OCI-M2 (cell line): ENCODE measurements around the gene UPF3B.
"Not testable (repeated sequence)": the region's sequence is repeated elsewhere in the genome, so short reads cannot be mapped to it uniquely, and the experiment has no call there.

Experiments
- DNase-seq: peaks from one replicate; lab custom pipeline; 2025; ENCODE audit not compliant: unreplicated experiment; lab: John Stamatoyannopoulos, UW

The UPF3B gene, protein sequence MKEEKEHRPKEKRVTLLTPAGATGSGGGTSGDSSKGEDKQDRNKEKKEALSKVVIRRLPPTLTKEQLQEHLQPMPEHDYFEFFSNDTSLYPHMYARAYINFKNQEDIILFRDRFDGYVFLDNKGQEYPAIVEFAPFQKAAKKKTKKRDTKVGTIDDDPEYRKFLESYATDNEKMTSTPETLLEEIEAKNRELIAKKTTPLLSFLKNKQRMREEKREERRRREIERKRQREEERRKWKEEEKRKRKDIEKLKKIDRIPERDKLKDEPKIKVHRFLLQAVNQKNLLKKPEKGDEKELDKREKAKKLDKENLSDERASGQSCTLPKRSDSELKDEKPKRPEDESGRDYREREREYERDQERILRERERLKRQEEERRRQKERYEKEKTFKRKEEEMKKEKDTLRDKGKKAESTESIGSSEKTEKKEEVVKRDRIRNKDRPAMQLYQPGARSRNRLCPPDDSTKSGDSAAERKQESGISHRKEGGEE

DNA sequence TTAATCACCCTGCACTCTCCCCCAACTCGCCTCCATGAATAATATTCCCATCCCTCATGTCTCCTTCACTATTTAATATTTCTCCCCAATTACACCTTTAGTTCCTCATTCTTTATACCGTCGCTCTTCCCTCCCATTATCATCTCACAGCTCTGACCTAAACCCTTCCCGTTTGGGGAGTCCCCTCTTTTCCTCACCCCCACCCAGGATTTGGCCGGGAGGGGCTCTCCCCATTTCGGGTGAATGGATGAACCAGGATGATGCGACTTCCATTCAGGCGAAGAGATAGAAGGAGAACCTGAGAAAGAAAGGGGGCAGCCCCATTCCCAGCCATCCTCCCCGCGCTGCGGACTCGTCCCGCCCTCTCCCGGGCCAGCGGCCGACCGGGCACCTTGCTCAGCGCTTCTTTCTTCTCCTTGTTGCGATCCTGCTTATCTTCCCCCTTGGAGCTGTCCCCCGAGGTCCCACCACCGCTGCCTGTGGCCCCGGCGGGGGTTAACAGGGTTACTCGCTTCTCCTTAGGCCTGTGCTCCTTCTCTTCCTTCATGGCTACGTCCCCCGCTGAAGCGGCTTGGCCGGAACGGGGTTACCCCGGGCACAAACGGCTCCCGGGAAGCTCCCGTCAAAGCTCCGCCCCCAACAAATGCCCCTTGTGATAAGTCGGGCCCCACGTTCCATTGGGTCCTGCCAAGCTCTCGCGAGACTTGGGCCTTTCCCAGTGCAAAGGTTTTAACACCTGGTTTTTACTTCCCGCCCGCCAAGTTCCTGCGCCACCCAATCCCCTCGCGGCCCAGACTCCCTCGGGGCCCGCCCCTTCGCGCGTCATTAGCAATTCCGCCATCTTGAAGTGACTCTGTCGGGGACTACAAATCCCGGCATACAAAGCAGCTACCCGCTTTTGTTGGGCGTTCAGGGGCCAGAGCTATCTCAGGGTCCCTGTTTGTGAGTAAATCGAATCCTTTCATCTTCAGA is at the start of gene UPF3B:
TSS of gene UPF3B (minus strand) at position 582 of the 972 bp plus-strand sequence. CDS start at position 547, 35 bp downstream.
- DNase-seq = no peak

DNA sequence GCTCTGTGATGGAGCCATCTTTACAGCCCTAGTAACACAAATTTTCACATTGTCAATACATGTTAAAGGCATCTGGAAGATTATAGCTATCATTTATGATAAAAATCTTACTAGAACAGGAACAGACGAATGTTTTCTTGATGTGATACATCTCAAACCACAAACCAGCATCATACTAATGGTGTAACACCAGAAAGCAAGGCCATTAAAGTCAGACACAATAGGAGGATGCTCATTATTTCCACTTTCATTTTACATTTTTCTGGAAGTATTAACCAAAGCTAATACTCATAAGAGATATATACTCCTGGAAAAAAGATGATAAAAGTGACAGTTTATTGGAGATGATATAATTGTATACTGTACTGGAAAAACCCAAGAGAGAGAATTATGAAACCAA is 48.2 kb upstream of the UPF3B start:
- DNase-seq = no peak

DNA sequence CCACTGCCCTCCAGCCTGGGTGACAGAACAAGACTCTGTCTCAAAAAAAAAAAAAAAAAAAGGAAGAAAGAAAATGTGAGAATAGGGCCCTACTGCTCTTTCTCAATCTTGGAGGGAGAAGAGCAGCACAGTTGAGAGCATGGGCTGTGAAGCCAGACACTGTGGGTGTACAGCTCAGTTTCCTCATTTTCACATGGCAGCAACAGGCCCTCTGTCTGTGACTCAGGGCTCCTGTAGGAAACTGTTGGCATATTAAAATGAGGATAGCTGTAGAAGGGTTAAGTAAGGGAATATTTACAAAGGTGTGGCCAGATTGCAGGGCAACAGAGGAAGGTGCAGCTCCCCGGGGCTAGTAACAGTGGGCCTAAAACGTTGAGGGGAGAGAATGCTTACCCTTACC is 46.4 kb upstream of the UPF3B start:
- no peak for DNase-seq

DNA sequence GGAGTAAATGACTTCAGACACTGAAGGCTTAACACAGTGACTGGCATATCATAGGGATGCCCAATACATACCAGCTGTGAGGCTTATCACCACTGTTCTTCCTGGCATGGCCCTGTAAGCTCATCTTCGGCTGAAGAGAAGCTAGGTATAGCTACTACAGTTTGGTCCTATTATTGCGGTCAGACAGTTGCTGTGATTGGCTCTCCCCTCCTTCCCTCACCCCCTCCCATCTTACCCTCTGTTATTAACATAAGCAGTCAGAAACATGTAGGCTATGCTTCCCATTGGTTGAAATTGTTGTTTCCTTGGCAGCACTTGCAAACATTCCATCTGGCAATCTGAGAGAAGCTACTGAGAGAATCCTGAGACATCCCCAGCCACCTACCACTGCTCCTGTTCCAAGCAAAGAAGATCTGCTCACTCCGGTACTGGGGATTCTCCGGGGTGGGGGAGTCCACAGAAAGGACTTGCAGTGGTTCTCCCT is 43.1 kb upstream of the UPF3B start, which contains the start of gene AKAP14:
TSS of gene AKAP14 (plus strand) at position 51 of the 484 bp plus-strand sequence. CDS start 7,331 bp downstream, outside the sequence.
- no peak for DNase-seq

DNA sequence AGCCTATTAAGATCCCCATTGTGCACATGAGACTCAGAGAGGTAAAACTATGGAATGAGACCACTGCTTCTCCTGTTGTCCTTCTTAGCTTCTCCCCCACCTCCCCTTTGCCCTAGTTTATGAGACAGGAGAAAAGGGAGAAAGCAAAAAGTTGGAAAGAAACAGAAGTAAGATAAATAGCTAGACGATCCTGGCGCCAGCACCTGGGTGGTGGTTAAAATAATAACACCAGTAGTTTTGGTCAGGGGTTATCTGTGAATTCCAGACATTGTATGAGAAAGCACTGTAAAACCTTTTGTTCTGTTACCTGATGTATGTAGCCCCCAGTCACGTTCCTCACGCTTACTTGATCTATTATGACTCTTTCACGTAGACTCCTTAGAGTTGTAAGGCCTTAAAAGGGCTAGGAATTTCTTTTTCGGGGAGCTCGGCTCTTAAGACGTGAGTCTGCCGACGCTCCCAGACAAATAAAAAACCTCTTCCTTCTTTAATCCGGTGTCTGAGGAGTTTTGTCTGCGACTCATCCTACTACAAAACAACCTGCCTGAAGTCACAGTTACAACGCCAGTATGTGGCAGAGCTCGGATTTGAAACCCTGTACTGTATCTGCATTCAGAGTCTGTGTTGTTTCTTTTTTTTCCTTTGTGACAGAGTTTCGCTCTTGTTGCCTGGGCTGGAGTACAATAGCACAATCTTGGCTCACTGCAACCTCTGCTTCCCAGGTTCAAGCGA is 39.4 kb upstream of the UPF3B start:
- not testable (repeated sequence) for DNase-seq

DNA sequence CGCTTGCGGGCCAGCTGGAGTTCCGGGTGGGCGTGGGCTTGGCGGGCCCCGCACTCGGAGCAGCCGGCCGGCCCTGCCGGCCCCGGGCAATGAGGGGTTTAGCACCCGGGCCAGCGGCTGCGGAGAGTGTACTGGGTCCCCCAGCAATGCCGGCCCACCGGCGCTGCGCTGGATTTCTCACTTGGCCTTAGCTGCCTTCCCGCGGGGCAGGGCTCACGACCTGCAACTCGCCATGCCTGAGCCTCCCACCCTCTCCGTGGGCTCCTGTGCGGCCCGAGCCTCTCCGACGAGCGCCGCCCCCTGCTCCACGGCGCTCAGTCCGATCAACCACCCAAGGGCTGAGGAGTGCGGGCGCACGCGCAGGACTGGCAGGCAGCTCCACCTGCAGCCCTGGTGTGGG is 37.9 kb upstream of the UPF3B start:
- not testable (repeated sequence) for DNase-seq

DNA sequence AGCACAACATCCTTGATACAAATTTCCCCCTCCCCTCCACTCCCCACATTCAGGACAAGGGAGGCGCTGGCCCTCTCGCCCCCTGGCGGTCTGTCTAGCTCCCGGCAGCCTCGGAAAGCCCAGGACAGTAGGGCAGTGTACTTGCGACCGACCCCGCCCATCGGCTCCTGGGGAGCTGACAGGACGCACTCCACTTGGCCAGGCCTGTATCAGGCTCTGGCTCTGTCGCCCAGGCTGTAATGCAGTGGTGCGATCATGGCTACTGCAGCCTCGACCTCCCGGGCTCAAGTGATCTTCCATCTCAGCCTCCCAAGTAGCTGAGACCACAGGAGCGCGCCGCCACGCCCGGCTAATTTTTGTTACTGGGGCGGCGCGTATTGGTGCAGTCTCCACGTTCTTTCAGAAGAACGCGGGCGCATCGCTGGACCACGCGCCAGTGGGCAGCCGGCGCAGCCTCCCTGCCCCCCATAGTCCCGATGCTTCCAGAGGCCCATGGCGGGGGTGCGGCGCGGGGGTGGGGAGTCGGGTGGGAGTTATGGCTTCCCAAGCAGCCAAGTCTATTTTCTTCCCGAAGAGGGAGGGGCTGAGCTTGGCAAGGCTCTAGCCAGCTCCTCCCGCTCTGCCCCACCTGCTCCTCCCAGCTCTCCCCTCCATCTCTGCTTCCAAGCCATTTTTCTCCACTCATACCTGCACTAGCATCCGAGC is 35.1 kb upstream of the UPF3B start:
- no peak for DNase-seq

DNA sequence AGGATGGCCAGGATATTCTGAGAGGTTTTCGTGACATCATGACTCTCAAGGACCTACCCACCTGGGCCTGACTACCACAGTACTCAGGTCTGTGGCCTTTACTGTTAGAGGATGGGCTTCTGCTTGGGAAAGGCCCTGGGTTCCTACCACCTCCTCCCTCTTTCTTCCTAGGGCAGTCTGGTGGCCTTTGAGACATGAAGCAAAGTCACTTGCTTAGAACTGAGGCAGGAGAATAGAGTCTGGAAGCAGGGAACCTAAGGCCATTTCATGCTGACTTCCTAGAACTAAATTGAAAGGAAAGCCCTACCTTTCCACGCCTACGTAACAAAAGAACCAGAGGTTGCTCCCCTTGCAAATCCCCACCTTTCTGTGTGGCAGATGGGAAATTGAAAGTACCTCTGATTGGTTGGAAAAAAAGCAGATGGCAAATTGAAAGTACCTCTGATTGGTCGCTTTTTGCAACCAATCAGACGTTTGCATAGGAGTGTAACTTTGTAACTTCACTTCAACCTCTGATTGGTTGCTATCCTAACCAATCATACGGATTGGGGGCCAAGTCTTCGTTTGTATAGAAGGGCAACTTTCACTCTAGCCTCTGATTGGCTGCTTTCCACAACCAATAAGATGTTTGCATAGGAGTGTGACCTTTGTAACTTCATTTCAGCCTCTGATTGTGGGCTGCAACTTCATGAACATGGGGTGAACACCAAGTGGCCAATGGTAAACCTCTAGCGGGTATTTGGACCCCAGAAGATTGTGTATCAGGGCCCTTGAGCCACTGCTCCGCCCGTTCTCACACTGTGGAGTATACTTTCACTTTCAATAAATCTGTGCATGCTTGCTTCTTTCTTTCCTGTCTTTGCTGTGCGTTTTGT is 33.0 kb upstream of the UPF3B start:
- DNase-seq = no peak

DNA sequence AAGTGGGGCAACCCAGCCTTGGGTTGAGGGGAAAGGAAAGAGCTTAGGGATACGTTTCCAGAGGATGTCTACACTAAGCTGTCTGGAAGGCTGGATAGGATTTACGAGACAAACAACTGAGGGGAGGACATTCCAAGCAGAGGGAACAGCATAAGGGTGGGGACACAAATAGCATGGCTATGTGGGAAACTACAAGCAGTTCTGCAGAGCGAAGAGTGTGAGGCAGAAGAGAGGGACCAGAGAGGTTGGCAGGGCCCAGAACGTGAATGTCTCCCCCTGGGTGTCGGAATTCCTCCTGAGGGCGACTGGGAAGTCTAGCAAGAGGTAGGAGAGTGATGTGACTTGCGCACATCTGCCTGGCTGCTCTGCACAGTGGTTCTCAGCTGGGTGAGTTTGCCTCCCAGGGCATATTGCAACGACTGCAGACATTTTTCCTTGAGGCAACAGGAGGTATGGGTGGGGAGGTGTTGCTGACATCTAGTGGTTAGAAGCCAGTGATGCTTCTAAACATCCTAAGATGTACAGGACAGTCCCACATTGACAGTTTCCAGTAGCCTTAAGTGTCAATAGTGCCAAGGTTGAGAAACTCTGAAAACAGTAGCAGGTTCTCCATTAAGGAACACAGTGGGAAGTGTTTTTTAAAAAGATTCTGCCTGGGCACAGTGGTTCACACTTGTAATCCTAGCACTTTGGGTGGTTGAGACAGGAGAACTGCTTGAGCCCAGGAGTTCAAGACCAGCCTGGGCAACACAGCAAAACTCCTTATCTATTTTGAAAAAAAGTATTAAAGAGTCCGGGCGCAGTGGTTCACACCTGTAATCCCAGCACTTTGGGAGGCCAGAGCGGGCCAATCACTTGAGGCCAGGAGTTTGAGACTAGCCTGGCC is 28.0 kb upstream of the UPF3B start:
- no peak for DNase-seq

DNA sequence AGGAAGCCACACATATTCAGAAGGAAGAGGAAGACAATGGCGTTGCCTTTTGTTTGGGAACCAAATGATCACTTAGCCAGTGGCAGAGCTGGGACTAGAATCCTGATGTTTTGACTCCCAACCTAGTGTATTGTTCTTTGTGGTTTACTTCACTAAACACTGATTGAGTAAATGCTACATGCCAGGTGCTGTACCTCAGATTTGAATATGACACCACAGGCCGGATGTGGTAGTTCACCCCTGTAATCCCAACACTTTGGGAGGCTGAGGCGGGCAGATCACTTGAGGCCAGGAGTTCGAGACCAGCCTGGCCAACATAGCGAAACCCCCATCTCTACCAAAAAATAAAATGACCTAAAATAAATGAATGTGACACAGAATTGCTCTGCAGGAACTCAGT is 27.3 kb upstream of the UPF3B start:
- DNase-seq = no peak

DNA sequence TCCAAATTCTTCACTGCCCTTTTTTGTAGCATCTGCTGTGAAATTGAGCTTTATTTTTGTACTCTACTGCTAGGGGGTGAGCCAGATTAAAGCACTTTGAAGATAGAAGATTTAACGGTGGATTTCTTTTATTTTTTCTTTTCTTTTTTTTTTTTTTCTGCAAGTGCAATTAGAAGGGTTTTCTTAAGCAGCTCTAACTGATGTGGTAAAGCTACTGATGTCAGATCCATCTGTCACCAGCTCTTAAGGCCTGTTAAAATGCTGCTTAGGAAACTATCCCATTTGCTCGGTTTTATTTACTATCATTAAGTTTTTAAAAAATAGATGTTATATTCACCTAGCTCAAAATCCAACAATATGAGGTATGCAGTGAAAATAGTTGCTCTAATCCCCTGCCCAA is 26.0 kb upstream of the UPF3B start:
- no peak for DNase-seq

DNA sequence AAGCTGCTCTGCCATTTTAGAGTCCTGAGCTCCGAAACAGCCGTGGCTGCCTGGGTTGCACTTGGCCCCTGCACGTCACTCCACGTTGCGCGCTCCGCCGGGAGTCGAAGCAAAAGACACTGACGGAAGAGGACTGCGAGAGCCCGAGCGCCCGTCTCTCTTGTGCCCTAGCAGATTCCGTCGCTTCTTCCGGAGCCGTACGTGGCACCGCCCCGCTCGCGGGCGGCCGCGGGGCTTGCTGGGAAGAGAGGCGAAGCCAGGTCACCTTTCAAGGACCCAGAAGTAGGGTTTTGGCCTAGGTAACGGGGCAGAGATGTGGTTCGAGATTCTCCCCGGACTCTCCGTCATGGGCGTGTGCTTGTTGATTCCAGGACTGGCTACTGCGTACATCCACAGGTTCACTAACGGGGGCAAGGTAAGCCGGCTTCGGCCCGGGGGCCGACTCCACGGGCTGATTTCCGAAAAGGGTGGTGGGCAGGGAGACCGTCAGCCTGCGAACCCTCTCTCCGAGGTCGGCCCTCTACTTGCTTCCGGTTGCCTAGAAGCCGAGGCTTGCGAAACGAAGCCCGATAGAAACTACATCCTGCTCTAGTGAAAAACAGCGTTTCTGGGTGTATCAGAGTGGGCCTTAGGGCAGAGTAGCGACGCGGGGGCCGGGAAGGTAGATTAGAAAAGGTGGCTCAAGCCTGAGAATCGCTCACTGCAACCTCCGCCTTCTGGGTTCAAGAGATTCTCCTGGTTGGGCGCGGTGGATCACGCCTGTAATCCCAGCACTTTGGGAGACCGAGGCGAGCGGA is 19.0 kb upstream of the UPF3B start, which contains the start of the genes NDUFA1 and RNF113A:
TSS of gene NDUFA1 (plus strand) at position 234 of the 797 bp plus-strand sequence. CDS start at position 314, 80 bp downstream.
TSS of gene RNF113A (minus strand) at position 135 of the 797 bp plus-strand sequence. CDS start at position 15, 120 bp downstream.
- DNase-seq = no peak

DNA sequence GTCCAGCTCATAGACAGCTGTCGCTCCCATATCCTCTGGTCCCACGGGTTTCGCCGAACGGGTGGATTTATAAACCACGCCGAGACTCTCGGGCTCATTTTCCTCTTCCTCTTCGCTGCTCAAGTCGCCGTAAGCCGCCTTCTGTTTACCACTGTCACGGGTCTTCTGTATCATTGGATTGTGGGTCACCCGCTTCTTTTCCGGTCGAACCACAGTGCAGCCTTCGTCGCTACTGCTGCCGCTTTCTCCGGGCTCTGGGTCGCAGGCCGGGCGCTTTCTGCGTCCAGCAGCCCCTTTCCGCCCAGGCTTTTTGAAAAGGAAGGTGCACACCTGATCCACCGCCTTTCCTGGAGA is 18.5 kb upstream of the UPF3B start:
- no peak for DNase-seq

DNA sequence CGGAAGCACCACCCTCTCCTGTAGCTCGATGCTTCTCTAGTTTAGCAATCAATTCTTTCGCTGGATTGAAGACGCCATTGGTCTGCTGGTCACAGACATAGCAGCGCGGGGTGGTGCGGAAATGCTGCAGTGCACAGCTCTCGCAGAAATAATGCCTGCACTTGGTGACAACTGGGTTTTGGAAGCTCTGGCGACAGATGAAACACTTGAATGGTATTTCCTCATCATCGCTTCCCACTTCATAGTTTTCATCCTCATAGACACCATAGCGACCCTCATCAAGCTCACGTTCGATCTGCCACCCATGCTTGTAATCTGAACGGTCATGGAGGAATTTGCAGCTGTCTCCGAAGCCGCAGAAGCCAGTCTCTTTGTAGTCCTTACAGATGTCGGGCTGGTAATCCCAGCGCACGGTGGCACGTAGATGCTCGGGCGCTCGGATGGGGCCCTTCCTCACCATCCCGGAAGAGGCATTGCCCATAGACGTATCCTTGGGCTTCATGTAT is 17.9 kb upstream of the UPF3B start:
- no peak for DNase-seq

DNA sequence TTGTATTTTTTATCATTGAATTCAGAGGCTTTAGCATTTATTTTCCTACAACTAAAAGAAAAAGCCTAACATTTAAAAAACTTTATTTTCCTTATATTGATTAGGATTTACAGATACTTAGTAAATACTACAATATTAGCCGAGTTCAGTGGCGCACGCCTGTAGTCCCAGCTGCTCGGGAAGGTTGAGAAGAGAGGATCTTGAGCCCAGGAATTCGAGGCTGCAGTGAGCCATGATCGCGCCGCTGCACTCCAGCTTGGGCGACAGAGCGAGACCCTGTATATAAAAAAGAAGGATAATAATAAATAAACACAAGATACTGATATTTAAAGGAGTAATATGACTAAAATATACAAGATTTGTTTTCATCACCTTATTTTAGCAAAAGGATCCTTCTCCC is 681 bp upstream of the UPF3B start:
- DNase-seq = no peak

DNA sequence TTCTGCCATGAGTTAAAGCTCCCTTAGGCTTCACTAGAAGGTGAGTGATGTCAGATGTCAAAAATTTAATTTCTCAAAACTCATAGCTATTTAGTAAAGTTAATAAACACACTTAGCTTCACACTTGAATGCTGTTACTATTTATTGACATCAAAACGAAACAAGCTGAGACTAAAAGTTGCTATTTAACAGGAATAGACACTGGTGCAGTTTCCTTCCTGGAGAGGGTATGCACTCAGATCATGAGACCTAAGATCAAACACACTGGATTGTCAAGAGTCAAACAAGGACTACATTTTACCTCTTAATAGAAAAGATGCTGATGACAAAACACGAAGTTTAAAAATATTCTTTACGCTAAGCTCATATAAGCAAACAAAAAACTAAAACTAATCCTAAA is 18.9 kb downstream of the UPF3B start:
- no peak for DNase-seq

DNA sequence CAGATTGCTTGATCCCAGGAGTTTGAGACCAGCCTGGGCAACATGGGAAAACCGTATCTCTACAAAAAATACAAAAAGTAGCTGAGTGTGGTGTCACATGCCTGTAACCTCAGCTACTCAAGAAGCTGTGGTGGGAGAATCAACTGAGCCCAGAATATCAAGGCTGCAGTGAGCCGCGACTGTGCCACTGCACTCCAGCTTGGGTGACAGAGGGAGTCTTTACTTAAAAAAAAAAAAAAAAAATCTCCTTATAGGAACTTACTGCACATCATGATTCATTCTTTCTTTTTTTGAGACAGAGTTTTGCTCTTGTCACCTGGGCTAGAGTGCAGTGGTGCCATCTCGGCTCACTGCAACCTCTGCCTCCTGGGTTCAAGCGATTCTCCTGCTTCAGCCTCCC is 24.3 kb downstream of the UPF3B start:
- no peak for DNase-seq
